ENCODE data around the gene OR2T4. TPM values are rescaled to one million over a fixed set of nuclear protein-coding genes. Genes with fewer than 3 reads are reported as not detected.

Gene OR2T4
- not detected in 2 replicates for total RNA-seq

DNA sequence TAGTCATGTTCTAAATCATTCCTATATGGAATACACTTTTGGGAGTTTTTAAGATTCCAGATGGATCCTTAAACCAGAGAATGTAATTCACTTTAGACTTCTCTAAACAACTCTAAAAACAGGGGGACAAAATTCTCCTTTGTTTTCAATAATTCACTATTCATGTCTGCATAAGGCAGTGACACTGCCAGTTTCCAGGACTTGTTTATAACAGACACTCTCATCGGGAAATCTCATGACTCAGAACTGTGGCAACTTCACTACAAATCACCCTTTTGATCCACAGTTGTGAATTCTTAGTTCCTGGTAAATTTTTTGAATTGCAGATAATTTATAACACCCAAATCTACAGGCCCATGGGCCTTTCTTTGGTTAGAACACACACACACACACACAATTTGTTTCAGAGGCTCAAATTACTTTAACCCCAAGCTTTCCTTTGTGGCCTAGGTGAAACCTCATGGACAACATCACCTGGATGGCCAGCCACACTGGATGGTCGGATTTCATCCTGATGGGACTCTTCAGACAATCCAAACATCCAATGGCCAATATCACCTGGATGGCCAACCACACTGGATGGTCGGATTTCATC, at the start of gene OR2T4:
TSS of gene OR2T4 (plus strand) at position 545 of the 595 bp plus-strand sequence. CDS start at position 545, 0 bp downstream.

DNA sequence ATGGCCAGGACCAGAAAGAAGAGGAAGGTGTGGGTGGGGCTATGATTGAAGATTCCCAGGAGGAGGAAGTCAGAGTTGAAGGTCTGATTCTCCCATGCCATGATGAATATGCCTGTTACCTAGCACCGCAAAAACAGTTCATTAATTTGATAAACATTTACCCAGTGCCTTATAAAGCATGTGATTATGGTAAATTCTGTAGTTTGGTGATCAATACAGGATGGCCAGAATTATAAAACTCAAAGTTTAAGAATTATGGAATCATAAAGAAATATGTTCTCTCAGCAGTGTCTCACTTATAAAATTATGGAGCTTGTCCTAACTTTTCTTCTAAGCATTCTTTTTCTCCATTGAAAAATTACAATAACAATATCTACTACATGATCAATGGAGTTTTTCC, 37.0 kb upstream of the OR2T4 start, which contains the start of gene OR2M7:
TSS of gene OR2M7 (minus strand) at position 101 of the 400 bp plus-strand sequence. CDS start at position 101, 0 bp downstream.

GRCh38 chr1:248348475-248348874, 13.0 kb upstream of the OR2T4 start, which contains the start of gene OR14C36:
Gene OR14C36, plus strand, starts transcription at chr1:248348775. Its CDS starts 0 bp downstream, at chr1:248348775.

DNA sequence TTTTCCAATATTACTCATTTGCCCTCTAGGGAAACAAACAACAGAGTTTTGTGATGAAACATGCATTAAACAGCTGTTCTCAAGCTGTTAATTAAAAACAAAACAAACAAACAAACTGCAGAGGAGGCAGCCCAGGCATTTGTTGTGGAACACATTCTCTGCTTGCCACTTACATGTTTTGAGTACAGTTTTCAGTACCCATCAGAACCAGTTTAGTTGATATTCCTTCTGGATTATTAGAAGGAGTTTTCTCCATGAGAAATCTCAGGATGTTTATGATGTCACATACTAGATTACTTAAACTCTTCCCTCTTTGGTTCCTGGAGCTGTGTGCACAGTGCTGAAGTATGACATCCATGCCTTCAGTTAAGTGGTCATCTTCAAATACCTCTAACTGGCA, 14.0 kb downstream of the OR2T4 start, which contains the start of gene OR2T6:
TSS of gene OR2T6 (plus strand) at position 301 of the 400 bp plus-strand sequence. CDS start 11,863 bp downstream, outside the sequence.

DNA sequence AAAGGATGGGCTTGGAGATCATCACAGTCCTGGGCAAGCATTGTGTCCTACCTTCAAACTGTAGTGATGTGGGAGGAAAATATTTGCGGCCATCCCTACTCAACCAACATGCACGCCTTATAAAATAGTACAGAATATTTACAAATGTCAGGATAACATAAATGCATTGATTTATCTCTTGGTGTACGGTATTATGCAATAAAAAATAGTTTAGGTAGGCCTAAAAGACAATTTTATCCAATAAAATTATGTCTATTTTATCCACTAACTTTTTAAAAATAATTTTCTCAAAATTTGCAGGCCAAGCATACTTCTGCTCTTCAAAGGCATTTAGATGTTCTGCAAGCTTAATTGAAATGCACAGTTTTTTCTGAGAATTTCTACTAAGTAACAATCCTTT, 41.3 kb downstream of the OR2T4 start, which contains the start of gene OR2T1:
TSS of gene OR2T1 (plus strand) at position 301 of the 400 bp plus-strand sequence. CDS start 3,100 bp downstream, outside the sequence.

Other genes starting within 250 kb of the OR2T4 start
- gene OR2M5, start 216.5 kb upstream of the OR2T4 start, total RNA-seq, result not detected in 2 replicates
- not detected in 2 replicates for gene OR2M2, start 186.8 kb upstream of the OR2T4 start, total RNA-seq
- not detected in 2 replicates for gene OR2M3, start 164.4 kb upstream of the OR2T4 start, total RNA-seq
- not detected in 2 replicates for gene OR2M4, start 130.2 kb upstream of the OR2T4 start, total RNA-seq
- gene OR2T33, start 83.7 kb upstream of the OR2T4 start, total RNA-seq, result not detected in 2 replicates
- not detected in 2 replicates for gene OR2T12, start 58.2 kb upstream of the OR2T4 start, total RNA-seq
- not detected in 2 replicates for gene OR2M7, start 37.1 kb upstream of the OR2T4 start, total RNA-seq
- gene OR14C36, start 12.9 kb upstream of the OR2T4 start, total RNA-seq, result not detected in 2 replicates
- gene OR2T6, start 14.1 kb downstream of the OR2T4 start, total RNA-seq, result not detected in 2 replicates
- not detected in 2 replicates for gene OR2T1, start 41.4 kb downstream of the OR2T4 start, total RNA-seq
- not detected in 2 replicates for gene OR2T2, start 84.0 kb downstream of the OR2T4 start, total RNA-seq
- gene OR2T3, start 111.7 kb downstream of the OR2T4 start, total RNA-seq, result not detected in 2 replicates
- not detected in 2 replicates for gene OR2T5, start 126.9 kb downstream of the OR2T4 start, total RNA-seq
- not detected in 2 replicates for gene OR2G6, start 146.4 kb downstream of the OR2T4 start, total RNA-seq
- gene OR2T29, start 201.1 kb downstream of the OR2T4 start, total RNA-seq, result not detected in 2 replicates
- gene OR2T34, start 213.1 kb downstream of the OR2T4 start, total RNA-seq, result not detected in 2 replicates
- not detected in 2 replicates for gene OR2T10, start 236.0 kb downstream of the OR2T4 start, total RNA-seq

All from smooth muscle cell of the umbilical artery (primary cell).